Ovary (tissue), 9 donors: Measurements from ENCODE around the gene PCDHAC1. TPM values are rescaled to one million over a fixed set of nuclear protein-coding genes. Genes with fewer than 3 reads are reported as not detected.

Source experiments
- DNase-seq, 5 donors: peaks; one replicate each; pipeline ENCODE4 v3.0.0-alpha.2; 2019 to 2020
- H3K27ac ChIP-seq, 2 donors: fragments of 200-600 bp; one replicate each; pipeline versions ENCODE4 v1.5.1 to v1.8.0; 2019 to 2022
- H3K27me3 ChIP-seq: fragments of 200-600 bp; one replicate; pipeline ENCODE4 v1.8.0; 2022
- H3K36me3 ChIP-seq: fragments of 200-600 bp; sonication (generic); one replicate; pipeline ENCODE4 v1.5.1; 2019
- H3K4me1 ChIP-seq: one replicate; pipeline ENCODE4 v1.8.1; 2013; ENCODE audit warnings: mild to moderate bottlenecking, moderate library complexity; ENCODE audit not compliant: insufficient read depth
- H3K4me3 ChIP-seq: fragments of 200-600 bp; sonication (generic); one replicate; pipeline ENCODE4 v1.5.1; 2017
- H3K9me3 ChIP-seq, 2 donors: fragments of 200-600 bp in 1 of 2; sonication (generic) in 1 of 2; one replicate each; pipeline versions ENCODE4 v1.5.1 to v1.8.1; 2013 to 2019; ENCODE audit warnings: mild to moderate bottlenecking in 1 of 2, moderate library complexity in 1 of 2
- CTCF ChIP-seq, 3 donors: fragments of 450-650 bp in 2 of 3; fragments of 200-600 bp in 1 of 3; IDR thresholded peaks; one replicate each; pipeline versions ENCODE4 v1.5.1 to v1.8.0; 2016 to 2022; ENCODE audit warnings: antibody characterized with exemption in 3 of 3, mild to moderate bottlenecking in 1 of 3
- EP300 ChIP-seq: sonication (generic); formaldehyde crosslinking; IDR thresholded peaks from one replicate; pipeline ENCODE4 v1.6.1; 2017; ENCODE audit warnings: antibody characterized with exemption
- POLR2A ChIP-seq: fragments of 450-650 bp; IDR thresholded peaks from one replicate; pipeline ENCODE4 v1.6.1; 2017; ENCODE audit warnings: antibody characterized with exemption, mild to moderate bottlenecking, moderate library complexity
- WGBS, 3 donors: extraction: QIAGEN DNeasy Blood & Tissue Kit in 1 of 3; methylation state at CpG; one replicate each; pipeline versions ENCODE4 v1.1.5 to v1.1.7; 2013 to 2017; 5-methylcytosine and 5-hydroxymethylcytosine counted together
- intact Hi-C, 4 donors: fragments of 100-400 bp; cut with DNase I; formaldehyde crosslinking; loops; one replicate each; pipeline versions ENCODE4 v1.11.0 to v1.15.1; 2022 to 2023
- polyA plus RNA-seq, 2 donors: library from polyadenylated mRNA; stranded (reverse); fragments of 200-250 nt in 1 of 2; fragments of 350-450 nt in 1 of 2; fragmentation: Illumina TruSeq in 1 of 2; extraction: RNeasy Lipid Tissue Mini Kit (QIAGEN cat#74804) in 1 of 2; gene quantifications; one replicate each; pipeline ENCODE4 v1.2.3, GENCODE V29; 2013 to 2014
- total RNA-seq, 7 donors: library from RNA; depleted of rRNA in 2 of 7; stranded (reverse); fragments of >200 nt in 2 of 7; fragmentation: NEBNext Ultra II Directional in 3 of 7; extraction: Animal tissue kit (Norgen Biotek cat#: 25700) in 3 of 7; gene quantifications; one replicate each; pipeline versions ENCODE4 v1.1.0 to v1.2.4, GENCODE V29; 2016 to 2023
- donor health status: DM: no; HTN: no; CAD: no; lungs with moderate emphysema.
- donor health status: DM: no; HTN: no; CAD: no.
- donor health status: Bipolar disorder and iron deficiency.
- donor health status: DM: yes; HTN: yes; CAD: no.
- donor health status: DM: no; HTN: no; CAD: no.
- donor health status: DM: yes; HTN: yes; CAD: no.

Gene PCDHAC1
- total and polyA plus RNA-seq, 9 donors: 0.04 to 0.82 (median 0.50) TPM

- TF ChIP-seq EP300: no peak
- no peak overlapping the region for H3K4me3 ChIP-seq
- no peaks in the 10 kb centered on the region for H3K4me1 ChIP-seq
- WGBS, 3 donors: 72 to 79% (median 74%) methylated on average over 6 of the region's 6 CpGs
- H3K9me3 ChIP-seq: no peaks in the 10 kb centered on the region
- no peaks in the 10 kb centered on the region for H3K36me3 ChIP-seq
- no peaks in the 10 kb centered on the region for H3K27me3 ChIP-seq
- H3K27ac ChIP-seq: no peak overlapping the region
- intact Hi-C loops: no loop called here
- no peak for DNase-seq
These were observed 25.5 kb downstream of the PCDHAC1 start for GRCh38 chr5:140951636-140952035.

GRCh38 chr5:140953234-140953633 is 27.1 kb downstream of the PCDHAC1 start:
- Histone ChIP-seq H3K36me3 (no peaks in the 10 kb centered on the region), H3K27ac (no peak overlapping the region), H3K9me3 (no peaks in the 10 kb centered on the region), H3K4me3 (no peak overlapping the region), H3K4me1 (no peaks in the 10 kb centered on the region), H3K27me3 (no peaks in the 10 kb centered on the region)
- no peak for DNase-seq
- no peak for TF ChIP-seq POLR2A
- intact Hi-C loops: no loop called here
- WGBS, 3 donors: 28 to 53% (median 43%) methylated on average over 2 of the region's 2 CpGs

GRCh38 chr5:140962190-140962589 is 36.1 kb downstream of the PCDHAC1 start:
- no peaks in the 10 kb centered on the region for H3K9me3 ChIP-seq
- no peaks in the 10 kb centered on the region for H3K36me3 ChIP-seq
- H3K4me1 ChIP-seq: peaks cover 2% of the 10 kb centered on the region
- 89 to 97% (median 94%) methylated on average over 1 of the region's 1 CpG for WGBS, 3 donors
- DNase-seq: no peak
- TF ChIP-seq POLR2A (no peak), CTCF (IDR thresholded peaks at IDR 0.05) (no peak), EP300 (no peak)
- no peak overlapping the region for H3K4me3 ChIP-seq
- no peak overlapping the region for H3K27ac ChIP-seq
- intact Hi-C loops: no loop called here
- H3K27me3 ChIP-seq: no peaks in the 10 kb centered on the region

GRCh38 chr5:140964356-140964755 is 38.3 kb downstream of the PCDHAC1 start:
- H3K27me3 ChIP-seq: no peaks in the 10 kb centered on the region
- no peak overlapping the region for H3K4me3 ChIP-seq
- 59 to 67% (median 60%) methylated on average over 3 of the region's 3 CpGs for WGBS, 3 donors
- H3K9me3 ChIP-seq: no peaks in the 10 kb centered on the region
- no peaks in the 10 kb centered on the region for H3K36me3 ChIP-seq
- H3K27ac ChIP-seq: no peak overlapping the region
- H3K4me1 ChIP-seq: peaks cover 2% of the 10 kb centered on the region
- TF ChIP-seq CTCF (IDR thresholded peaks at IDR 0.05): no peak
- no peak for TF ChIP-seq POLR2A
- TF ChIP-seq EP300: no peak
- DNase-seq: no peak
- intact Hi-C loops: no loop called here

- no peaks in the 10 kb centered on the region for H3K9me3 ChIP-seq
- DNase-seq: no peak
- intact Hi-C loops: no loop called here
- no peaks in the 10 kb centered on the region for H3K27me3 ChIP-seq
- TF ChIP-seq POLR2A (no peak), CTCF (IDR thresholded peaks at IDR 0.05) (no peak), EP300 (no peak)
- H3K27ac ChIP-seq: no peak overlapping the region
- peaks cover 2% of the 10 kb centered on the region for H3K4me1 ChIP-seq
- peak overlapping the region; percentile 50 for H3K4me3 ChIP-seq
- no peaks in the 10 kb centered on the region for H3K36me3 ChIP-seq
- WGBS, 3 donors: 0 to 1% (median 0%) methylated on average over 9 of the region's 9 CpGs
These were observed 39.8 kb downstream of the PCDHAC1 start for GRCh38 chr5:140965905-140966292.
